Measurements from ENCODE around the gene KLK7. TPM values are rescaled to one million over a fixed set of nuclear protein-coding genes. Genes with fewer than 3 reads are reported as not detected.

The KLK7 gene
- polyA plus RNA-seq, 1 of the 3 experiments (the other 2 are of a cell fraction): not detected

DNA sequence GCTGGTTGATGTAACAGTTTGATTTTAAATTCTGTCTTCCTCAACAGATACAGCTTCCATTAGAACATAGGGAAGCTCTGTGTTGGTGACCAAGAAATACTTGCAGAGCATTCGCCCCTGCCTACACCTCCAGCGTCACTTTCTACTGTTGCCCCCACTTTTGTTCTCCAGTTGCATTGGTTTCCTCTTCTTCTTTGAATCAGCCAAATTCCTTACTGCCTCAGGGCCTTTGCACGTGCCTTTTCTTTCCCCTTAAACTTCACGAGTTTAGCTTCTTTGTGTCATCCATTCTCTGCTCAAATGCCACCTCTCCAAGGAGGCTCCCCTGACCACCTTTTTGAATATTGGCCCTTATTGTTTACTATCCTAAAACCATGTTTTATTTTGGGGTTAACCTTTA is 36.6 kb downstream of the KLK7 start:
- H3F3A ChIP-seq (replicated peaks; ENCODE audit: insufficient read depth): no peaks in the 10 kb centered on the region
- no peaks in the 10 kb centered on the region for H3K36me3 ChIP-seq (replicated peaks in 1 of 2; ENCODE audit: control insufficient read depth in 1 of 2, insufficient read depth in 2 of 2, low read length in 1 of 2)
- no peak overlapping the region for H3K9ac ChIP-seq
- H3K27me3 ChIP-seq (ENCODE audit: insufficient read depth): peaks cover 30% of the 10 kb centered on the region; the same call in 1 of the 2 replicates
- TF ChIP-seq POLR2AphosphoS5 (IDR thresholded peaks at IDR 0.05; ENCODE audit: low read depth, low read length) (no peak), GATA2 (CRISPR knock-in tag; IDR thresholded peaks at IDR 0.05) (no peak), YY1 (IDR thresholded peaks at IDR 0.05; ENCODE audit: low read depth) (no peak), NRF1 (IDR thresholded peaks at IDR 0.05; ENCODE audit: low read depth, low read length) (no peak), CTCF (IDR thresholded peaks at IDR 0.05) (no peak), CHD2 (IDR thresholded peaks at IDR 0.05; ENCODE audit: low read length, partially characterized antibody) (no peak), FOXJ3 (CRISPR knock-in tag; IDR thresholded peaks at IDR 0.05) (no peak)
- TF ChIP-seq, protein P1, sequence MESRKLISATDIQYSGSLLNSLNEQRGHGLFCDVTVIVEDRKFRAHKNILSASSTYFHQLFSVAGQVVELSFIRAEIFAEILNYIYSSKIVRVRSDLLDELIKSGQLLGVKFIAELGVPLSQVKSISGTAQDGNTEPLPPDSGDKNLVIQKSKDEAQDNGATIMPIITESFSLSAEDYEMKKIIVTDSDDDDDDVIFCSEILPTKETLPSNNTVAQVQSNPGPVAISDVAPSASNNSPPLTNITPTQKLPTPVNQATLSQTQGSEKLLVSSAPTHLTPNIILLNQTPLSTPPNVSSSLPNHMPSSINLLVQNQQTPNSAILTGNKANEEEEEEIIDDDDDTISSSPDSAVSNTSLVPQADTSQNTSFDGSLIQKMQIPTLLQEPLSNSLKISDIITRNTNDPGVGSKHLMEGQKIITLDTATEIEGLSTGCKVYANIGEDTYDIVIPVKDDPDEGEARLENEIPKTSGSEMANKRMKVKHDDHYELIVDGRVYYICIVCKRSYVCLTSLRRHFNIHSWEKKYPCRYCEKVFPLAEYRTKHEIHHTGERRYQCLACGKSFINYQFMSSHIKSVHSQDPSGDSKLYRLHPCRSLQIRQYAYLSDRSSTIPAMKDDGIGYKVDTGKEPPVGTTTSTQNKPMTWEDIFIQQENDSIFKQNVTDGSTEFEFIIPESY (IDR thresholded peaks at IDR 0.05; ENCODE audit: borderline replicate concordance, low read depth): no peak
- TF ChIP-seq, protein P2, sequence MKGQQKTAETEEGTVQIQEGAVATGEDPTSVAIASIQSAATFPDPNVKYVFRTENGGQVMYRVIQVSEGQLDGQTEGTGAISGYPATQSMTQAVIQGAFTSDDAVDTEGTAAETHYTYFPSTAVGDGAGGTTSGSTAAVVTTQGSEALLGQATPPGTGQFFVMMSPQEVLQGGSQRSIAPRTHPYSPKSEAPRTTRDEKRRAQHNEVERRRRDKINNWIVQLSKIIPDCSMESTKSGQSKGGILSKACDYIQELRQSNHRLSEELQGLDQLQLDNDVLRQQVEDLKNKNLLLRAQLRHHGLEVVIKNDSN (IDR thresholded peaks at IDR 0.05; ENCODE audit: borderline replicate concordance, low read depth): no peak
- H4K20me1 ChIP-seq (ENCODE audit: insufficient read depth): no peaks in the 10 kb centered on the region
- H2AFZ ChIP-seq (ENCODE audit: low read depth): no peak overlapping the region
- H3K4me3 ChIP-seq (ENCODE audit: low read depth in 2 of 2, low read length in 1 of 2): no peak overlapping the region
- H3K4me1 ChIP-seq (ENCODE audit: control insufficient read depth in 1 of 2, insufficient read depth in 2 of 2, low read depth in 1 of 2, low read length in 1 of 2): no peaks in the 10 kb centered on the region
- ChIA-PET POLR2A (no interaction called here), CTCF (interaction anchor here (1.9 to 4.4 kb wide), 2 partner anchors 17 to 25 kb away, joined by 5 to 16 read pairs; no protein-coding TSS in a partner anchor)
- no peaks in the 10 kb centered on the region for H3K9me3 ChIP-seq
- no peak overlapping the region for H3K27ac ChIP-seq (ENCODE audit: low read depth in 2 of 2, low read length in 1 of 2)
- no peaks in the 10 kb centered on the region for H3K79me2 ChIP-seq (ENCODE audit: insufficient read depth)
- WGBS (ENCODE audit: low lambda C conversion rate): 8% methylated on average over 4 of the region's 4 CpGs
- H3K4me2 ChIP-seq: no peak overlapping the region
- no peaks in the 10 kb centered on the region for H3K9me2 ChIP-seq
- DNase-seq: no peak

GRCh38 chr19:50944795-50945194 is 38.9 kb downstream of the KLK7 start:
- Histone ChIP-seq H3F3A (replicated peaks; ENCODE audit: insufficient read depth) (no peaks in the 10 kb centered on the region), H3K27ac (ENCODE audit: low read depth in 2 of 2, low read length in 1 of 2) (no peak overlapping the region), H3K4me2 (no peak overlapping the region), H3K36me3 (replicated peaks in 1 of 2; ENCODE audit: control insufficient read depth in 1 of 2, insufficient read depth in 2 of 2, low read length in 1 of 2) (no peaks in the 10 kb centered on the region), H3K4me3 (ENCODE audit: low read depth in 2 of 2, low read length in 1 of 2) (no peak overlapping the region), H3K27me3 (ENCODE audit: insufficient read depth) (peaks cover 18% of the 10 kb centered on the region; the same call in 1 of the 2 replicates), H2AFZ (ENCODE audit: low read depth) (no peak overlapping the region), H4K20me1 (ENCODE audit: insufficient read depth) (no peaks in the 10 kb centered on the region), H3K4me1 (ENCODE audit: control insufficient read depth in 1 of 2, insufficient read depth in 2 of 2, low read depth in 1 of 2, low read length in 1 of 2) (no peaks in the 10 kb centered on the region), H3K9ac (no peak overlapping the region), H3K9me2 (no peaks in the 10 kb centered on the region), H3K9me3 (no peaks in the 10 kb centered on the region), H3K79me2 (ENCODE audit: insufficient read depth) (no peaks in the 10 kb centered on the region)
- WGBS (ENCODE audit: low lambda C conversion rate): 12% methylated on average over 4 of the region's 4 CpGs
- CTCF ChIA-PET: interaction anchor here (4.4 kb wide), 1 partner anchor 23 kb away, joined by 16 read pairs; no protein-coding TSS in a partner anchor
- POLR2A ChIA-PET: interaction anchor here (0.7 kb wide), 1 partner anchor 150 kb away, joined by 3 read pairs; no protein-coding TSS in a partner anchor
- DNase-seq: no peak
- no peak for TF ChIP-seq CTCF (IDR thresholded peaks at IDR 0.05)
- no peak for TF ChIP-seq YY1 (IDR thresholded peaks at IDR 0.05; ENCODE audit: low read depth)
- no peak for TF ChIP-seq NFIC (IDR thresholded peaks at IDR 0.05; ENCODE audit: borderline replicate concordance)
- no peak for TF ChIP-seq IRF3 (IDR thresholded peaks at IDR 0.05; ENCODE audit: low read depth, low read length)
- no peak for TF ChIP-seq EZH2phosphoT487 (IDR thresholded peaks at IDR 0.05; ENCODE audit: borderline replicate concordance, low read depth)
- TF ChIP-seq, protein P3, sequence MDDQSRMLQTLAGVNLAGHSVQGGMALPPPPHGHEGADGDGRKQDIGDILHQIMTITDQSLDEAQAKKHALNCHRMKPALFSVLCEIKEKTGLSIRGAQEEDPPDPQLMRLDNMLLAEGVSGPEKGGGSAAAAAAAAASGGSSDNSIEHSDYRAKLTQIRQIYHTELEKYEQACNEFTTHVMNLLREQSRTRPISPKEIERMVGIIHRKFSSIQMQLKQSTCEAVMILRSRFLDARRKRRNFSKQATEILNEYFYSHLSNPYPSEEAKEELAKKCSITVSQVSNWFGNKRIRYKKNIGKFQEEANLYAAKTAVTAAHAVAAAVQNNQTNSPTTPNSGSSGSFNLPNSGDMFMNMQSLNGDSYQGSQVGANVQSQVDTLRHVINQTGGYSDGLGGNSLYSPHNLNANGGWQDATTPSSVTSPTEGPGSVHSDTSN (IDR thresholded peaks at IDR 0.05): no peak
- TF ChIP-seq MEF2A (IDR thresholded peaks at IDR 0.05; ENCODE audit: borderline replicate concordance, low read depth): no peak
- TF ChIP-seq CHD2 (IDR thresholded peaks at IDR 0.05; ENCODE audit: low read length, partially characterized antibody): no peak
- TF ChIP-seq GABPA (IDR thresholded peaks at IDR 0.05; ENCODE audit: low read depth): no peak
- TF ChIP-seq ELF1 (IDR thresholded peaks at IDR 0.05): no peak
- no peak for TF ChIP-seq MXI1 (IDR thresholded peaks at IDR 0.05; ENCODE audit: low read depth, low read length)
- TF ChIP-seq RCOR1 (IDR thresholded peaks at IDR 0.05; ENCODE audit: low read length): no peak

All from SK-N-SH (cell line).